Measurements from ENCODE around the gene NRXN2. TPM values are rescaled to one million over a fixed set of nuclear protein-coding genes. Genes with fewer than 3 reads are reported as not detected.
"Not testable (repeated sequence)": the region's sequence is repeated elsewhere in the genome, so short reads cannot be mapped to it uniquely, and the experiment has no call there.

Gene NRXN2
- total RNA-seq, 2 experiments from 2014 or later = 0.24 to 0.35 TPM

DNA sequence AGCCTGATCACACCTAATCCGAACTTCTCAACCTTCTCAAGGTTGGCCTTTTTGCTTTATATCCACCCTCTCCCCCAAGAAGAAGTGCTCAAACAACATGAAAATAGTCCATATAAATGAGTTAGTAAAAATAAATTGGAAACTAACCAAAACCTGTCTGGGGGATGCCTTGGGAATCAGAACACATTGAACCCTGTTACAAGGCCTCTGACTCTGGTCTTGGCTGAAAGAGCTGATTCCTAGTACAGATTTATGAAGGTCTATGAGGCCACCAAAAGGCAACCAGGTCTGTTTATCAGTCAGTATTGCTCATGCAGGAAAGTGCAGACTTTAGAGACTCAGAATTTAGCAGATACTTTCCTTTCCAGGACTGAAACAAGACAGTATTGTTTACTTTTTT, 49.7 kb downstream of the NRXN2 start:
- H3K9me3 Mint-ChIP-seq = no peaks in the 10 kb centered on the region
- no peaks in the 10 kb centered on the region for H3K36me3 Mint-ChIP-seq (ENCODE audit: low read depth)
- no peak overlapping the region for H3K4me3 Mint-ChIP-seq
- intact Hi-C loops (cut with micrococcal nuclease) = no loop called here
- no peak overlapping the region for H3K27ac Mint-ChIP-seq
- CTCF ChIA-PET = interaction anchor here (2.3 kb wide), 1 partner anchor 16 kb away, joined by 13 read pairs; no protein-coding TSS in a partner anchor
- DNase-seq = no peak
- H3K27me3 Mint-ChIP-seq (ENCODE audit: low read depth) = peaks cover 9% of the 10 kb centered on the region
- no peaks in the 10 kb centered on the region for H3K4me1 Mint-ChIP-seq (ENCODE audit: low read depth)

DNA sequence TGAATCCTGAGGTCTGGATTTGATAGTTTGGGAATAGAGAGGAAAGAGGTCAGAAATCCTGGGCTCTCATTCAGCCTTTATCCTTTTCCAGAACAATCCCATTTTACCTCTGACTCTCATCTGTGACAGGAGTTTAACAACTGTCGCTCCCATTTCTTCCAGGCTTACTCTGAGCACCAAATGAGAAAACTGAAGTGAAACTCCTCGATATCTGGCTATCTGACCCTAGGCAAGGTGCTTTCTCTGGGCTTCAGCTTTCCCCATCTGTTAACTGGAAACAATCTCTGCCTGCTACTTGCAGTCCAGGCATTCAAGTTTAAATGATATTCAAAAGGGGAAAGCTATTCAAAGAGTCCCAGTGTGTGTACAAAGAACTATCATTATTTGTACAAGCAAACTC, 50.1 kb downstream of the NRXN2 start:
- intact Hi-C loops (cut with micrococcal nuclease) = no loop called here
- Mint-ChIP-seq H3K27me3 (ENCODE audit: low read depth) (peaks cover 9% of the 10 kb centered on the region), H3K9me3 (no peaks in the 10 kb centered on the region), H3K36me3 (ENCODE audit: low read depth) (no peaks in the 10 kb centered on the region), H3K4me3 (no peak overlapping the region), H3K27ac (no peak overlapping the region), H3K4me1 (ENCODE audit: low read depth) (no peaks in the 10 kb centered on the region)
- CTCF ChIA-PET = interaction anchor here (2.3 kb wide), 1 partner anchor 16 kb away, joined by 13 read pairs; no protein-coding TSS in a partner anchor
- no peak for DNase-seq

DNA sequence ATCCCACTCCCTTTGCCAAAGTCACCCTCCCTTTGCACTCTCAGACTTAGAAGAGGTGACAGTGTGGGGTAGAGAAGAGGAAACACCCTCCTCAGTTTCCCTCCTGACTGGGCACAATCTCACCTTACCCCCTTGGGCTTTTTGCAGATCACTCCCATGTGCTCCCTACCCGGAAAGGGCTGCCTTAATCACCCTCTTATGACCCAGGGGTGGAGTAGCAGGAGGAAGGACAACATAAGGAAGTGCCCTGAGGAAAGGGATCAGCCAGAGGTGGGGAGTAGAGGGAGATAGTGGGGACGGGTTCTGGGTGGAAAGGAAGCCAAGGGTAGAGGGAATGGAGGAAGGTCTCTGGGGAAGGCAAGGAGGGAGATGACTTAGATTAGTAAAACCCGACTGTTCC, 52.0 kb downstream of the NRXN2 start:
- Mint-ChIP-seq H3K27ac (no peak overlapping the region), H3K4me1 (ENCODE audit: low read depth) (no peaks in the 10 kb centered on the region), H3K4me3 (no peak overlapping the region), H3K36me3 (ENCODE audit: low read depth) (no peaks in the 10 kb centered on the region), H3K9me3 (no peaks in the 10 kb centered on the region), H3K27me3 (ENCODE audit: low read depth) (peaks cover 9% of the 10 kb centered on the region)
- intact Hi-C loops (cut with micrococcal nuclease) = no loop called here
- DNase-seq = no peak
- CTCF ChIA-PET = no interaction called here

DNA sequence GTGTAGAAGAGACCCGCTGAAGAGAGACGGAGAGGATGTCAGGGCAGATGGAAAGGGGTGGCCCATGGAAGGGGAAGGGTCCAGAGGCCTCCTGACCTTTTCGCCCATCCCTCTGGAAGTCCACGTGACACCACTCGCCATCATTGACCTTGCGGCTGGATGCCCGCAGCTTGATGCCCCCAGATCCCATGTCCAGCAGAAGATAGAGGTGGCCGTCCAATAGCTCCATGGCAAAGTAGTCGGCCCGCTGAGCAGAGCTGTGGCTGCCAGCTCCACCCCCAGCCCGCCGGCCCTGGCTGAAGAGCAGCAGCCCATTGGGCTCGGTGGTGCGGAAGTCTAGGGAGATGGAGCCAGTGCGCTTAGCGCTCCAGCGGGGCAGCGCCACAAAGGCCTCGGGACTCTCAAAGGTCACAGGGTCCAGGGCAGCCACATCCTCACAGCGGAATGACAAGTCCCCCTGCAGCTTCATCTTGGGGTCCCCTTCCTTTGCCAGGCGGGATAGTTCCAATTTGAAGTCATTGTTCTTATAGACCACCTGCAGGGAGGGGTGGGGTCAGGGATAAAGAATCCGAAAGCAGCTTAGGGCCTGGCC, 55.7 kb downstream of the NRXN2 start:
- Mint-ChIP-seq H3K4me1 (ENCODE audit: low read depth) (no peaks in the 10 kb centered on the region), H3K36me3 (ENCODE audit: low read depth) (no peaks in the 10 kb centered on the region), H3K27ac (no peak overlapping the region), H3K4me3 (no peak overlapping the region), H3K9me3 (no peaks in the 10 kb centered on the region), H3K27me3 (ENCODE audit: low read depth) (peaks cover 5% of the 10 kb centered on the region)
- CTCF ChIA-PET = interaction anchor here (0.7 to 1.2 kb wide), 2 partner anchors 21 to 219 kb away, joined by 3 read pairs; no protein-coding TSS in a partner anchor
- intact Hi-C loops (cut with micrococcal nuclease) = no loop called here
- DNase-seq = no peak

DNA sequence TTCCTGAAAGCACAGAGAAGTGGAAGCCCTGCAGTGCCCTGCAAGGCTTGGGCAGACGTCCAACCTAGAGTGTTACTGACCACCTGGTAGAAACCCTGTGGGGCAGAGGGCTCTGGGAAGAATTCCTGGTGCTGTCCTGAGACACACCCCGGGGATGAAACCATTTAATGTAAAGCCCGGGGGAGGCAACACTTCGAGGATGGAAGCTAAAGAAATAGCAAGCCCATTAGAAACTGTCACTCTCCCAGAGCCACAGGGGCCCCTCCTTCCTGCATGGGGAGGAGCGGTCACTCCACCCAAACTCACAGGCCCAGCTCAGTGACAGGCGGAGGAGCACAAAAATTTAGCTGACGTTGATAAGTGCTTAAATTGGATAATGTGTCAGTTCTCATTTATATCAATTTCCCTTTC, 57.6 kb downstream of the NRXN2 start:
- no peak for DNase-seq
- no peak overlapping the region for H3K4me3 Mint-ChIP-seq
- H3K36me3 Mint-ChIP-seq (ENCODE audit: low read depth) = no peaks in the 10 kb centered on the region
- intact Hi-C loops (cut with micrococcal nuclease) = no loop called here
- H3K27me3 Mint-ChIP-seq (ENCODE audit: low read depth) = no peaks in the 10 kb centered on the region
- no peaks in the 10 kb centered on the region for H3K4me1 Mint-ChIP-seq (ENCODE audit: low read depth)
- no peak overlapping the region for H3K27ac Mint-ChIP-seq
- no peaks in the 10 kb centered on the region for H3K9me3 Mint-ChIP-seq
- CTCF ChIA-PET = interaction anchor here (1.6 kb wide), 1 partner anchor 216 kb away, joined by 4 read pairs; no protein-coding TSS in a partner anchor

DNA sequence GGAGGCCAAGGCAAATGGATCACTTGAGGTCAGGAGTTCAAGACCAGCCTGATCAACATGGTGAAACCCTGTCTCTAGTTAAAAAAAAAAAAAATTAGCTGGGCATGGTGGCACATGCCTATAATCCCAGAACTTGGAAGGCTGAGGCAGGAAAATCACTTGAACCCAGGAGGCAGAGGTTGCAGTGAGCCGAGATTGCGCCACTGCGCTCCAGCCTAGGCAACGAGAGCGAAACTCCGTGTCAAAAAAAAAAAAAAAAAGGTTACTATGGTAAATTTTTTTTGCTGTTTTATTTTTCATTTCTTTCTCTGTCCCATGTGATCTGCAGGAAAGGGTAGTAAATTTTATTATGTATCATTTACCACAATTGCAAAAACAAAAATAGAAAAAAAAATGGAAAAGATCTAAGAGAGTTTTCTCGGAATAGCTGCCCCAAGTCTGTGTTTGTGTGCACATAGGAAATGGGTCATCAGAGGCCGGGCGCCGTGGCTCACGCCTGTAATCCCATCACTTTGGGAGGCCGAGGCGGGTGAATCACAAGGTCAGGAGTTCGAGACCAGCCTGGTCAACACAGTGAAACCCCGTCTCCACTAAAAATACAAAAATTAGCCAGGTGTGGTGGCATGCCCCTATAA, 58.6 kb downstream of the NRXN2 start:
- H3K4me3 Mint-ChIP-seq; H3K36me3 Mint-ChIP-seq (ENCODE audit: low read depth); intact Hi-C loops (cut with micrococcal nuclease); H3K9me3 Mint-ChIP-seq; H3K27me3 Mint-ChIP-seq (ENCODE audit: low read depth); H3K4me1 Mint-ChIP-seq (ENCODE audit: low read depth); DNase-seq; H3K27ac Mint-ChIP-seq: not testable (repeated sequence)
- CTCF ChIA-PET = interaction anchor here (1.6 kb wide), 1 partner anchor 215 kb away, joined by 4 read pairs; no protein-coding TSS in a partner anchor

DNA sequence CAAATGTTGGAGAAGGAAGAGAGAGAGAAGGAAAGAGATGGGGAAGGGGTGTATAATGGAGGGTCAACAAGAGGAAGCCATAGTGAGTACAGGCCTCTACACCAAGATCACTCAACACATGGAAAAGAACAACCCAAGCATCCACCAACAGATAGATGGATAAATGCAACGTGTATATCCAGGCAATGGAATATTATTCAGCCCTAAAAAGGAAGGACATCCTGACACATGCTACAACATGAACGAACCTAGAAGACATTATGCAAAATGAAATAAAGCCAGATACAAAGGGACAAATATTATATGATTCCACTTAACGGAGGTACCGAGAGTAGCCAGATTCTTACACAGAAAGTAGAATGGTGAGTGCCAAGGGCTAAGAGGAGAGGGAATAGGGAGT, 59.3 kb downstream of the NRXN2 start:
- CTCF ChIA-PET = no interaction called here
- H3K4me3 Mint-ChIP-seq = no peak overlapping the region
- no peak overlapping the region for H3K27ac Mint-ChIP-seq
- intact Hi-C loops (cut with micrococcal nuclease) = no loop called here
- no peaks in the 10 kb centered on the region for H3K9me3 Mint-ChIP-seq
- H3K27me3 Mint-ChIP-seq (ENCODE audit: low read depth) = no peaks in the 10 kb centered on the region
- DNase-seq = no peak
- no peaks in the 10 kb centered on the region for H3K4me1 Mint-ChIP-seq (ENCODE audit: low read depth)
- H3K36me3 Mint-ChIP-seq (ENCODE audit: low read depth) = no peaks in the 10 kb centered on the region

DNA sequence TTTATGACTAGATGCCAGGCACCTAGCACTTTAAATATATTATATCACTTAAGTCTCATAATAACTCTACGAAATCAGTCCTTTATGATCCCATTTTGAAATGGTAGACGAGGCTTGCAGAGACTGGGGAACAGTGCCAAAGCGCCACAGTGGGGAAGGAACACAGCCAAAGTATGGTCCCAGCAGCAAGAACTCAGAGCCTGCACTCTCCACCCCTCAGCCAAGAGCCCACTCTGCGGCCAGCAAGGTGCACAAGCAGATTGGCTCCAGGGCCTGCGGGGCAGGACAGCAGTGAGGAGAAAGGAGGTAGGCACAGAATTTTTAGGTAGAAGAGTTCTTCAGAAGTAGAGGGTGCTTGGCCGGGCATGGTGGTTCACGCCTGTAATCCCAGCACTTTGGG, 61.4 kb downstream of the NRXN2 start:
- Mint-ChIP-seq H3K4me3 (no peak overlapping the region), H3K27me3 (ENCODE audit: low read depth) (no peaks in the 10 kb centered on the region), H3K27ac (no peak overlapping the region), H3K9me3 (no peaks in the 10 kb centered on the region), H3K36me3 (ENCODE audit: low read depth) (no peaks in the 10 kb centered on the region), H3K4me1 (ENCODE audit: low read depth) (no peaks in the 10 kb centered on the region)
- intact Hi-C loops (cut with micrococcal nuclease) = no loop called here
- no peak for DNase-seq
- CTCF ChIA-PET = interaction anchor here (0.6 to 1.0 kb wide), 2 partner anchors 82 to 212 kb away, joined by 4 read pairs; partner anchors contain the start of gene RASGRP2

DNA sequence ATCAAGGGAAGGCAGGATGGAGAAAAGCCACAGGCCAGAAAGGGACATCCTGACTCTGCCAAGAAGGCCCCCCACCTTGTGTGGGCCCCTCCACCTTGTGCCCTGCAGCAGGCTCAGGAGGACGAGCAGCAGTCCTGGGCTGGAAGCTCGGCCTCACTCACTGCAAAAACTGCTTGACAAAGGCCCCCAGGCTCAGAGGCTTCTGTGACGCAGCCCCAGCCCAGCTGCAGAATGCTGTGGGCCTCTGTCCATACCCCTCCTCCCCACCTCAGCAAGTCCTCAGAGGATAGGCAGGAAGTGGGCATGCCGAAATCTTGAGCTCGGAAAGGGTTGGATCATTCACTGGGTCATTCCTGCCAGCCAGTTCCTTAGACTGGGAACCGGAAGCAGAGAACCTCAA, 61.9 kb downstream of the NRXN2 start:
- no peaks in the 10 kb centered on the region for H3K27me3 Mint-ChIP-seq (ENCODE audit: low read depth)
- H3K4me1 Mint-ChIP-seq (ENCODE audit: low read depth) = no peaks in the 10 kb centered on the region
- H3K9me3 Mint-ChIP-seq = no peaks in the 10 kb centered on the region
- no peaks in the 10 kb centered on the region for H3K36me3 Mint-ChIP-seq (ENCODE audit: low read depth)
- intact Hi-C loops (cut with micrococcal nuclease) = no loop called here
- CTCF ChIA-PET = interaction anchor here (0.6 to 1.0 kb wide), 2 partner anchors 83 to 212 kb away, joined by 4 read pairs; partner anchors contain the start of gene RASGRP2
- no peak overlapping the region for H3K4me3 Mint-ChIP-seq
- DNase-seq = no peak
- H3K27ac Mint-ChIP-seq = no peak overlapping the region

DNA sequence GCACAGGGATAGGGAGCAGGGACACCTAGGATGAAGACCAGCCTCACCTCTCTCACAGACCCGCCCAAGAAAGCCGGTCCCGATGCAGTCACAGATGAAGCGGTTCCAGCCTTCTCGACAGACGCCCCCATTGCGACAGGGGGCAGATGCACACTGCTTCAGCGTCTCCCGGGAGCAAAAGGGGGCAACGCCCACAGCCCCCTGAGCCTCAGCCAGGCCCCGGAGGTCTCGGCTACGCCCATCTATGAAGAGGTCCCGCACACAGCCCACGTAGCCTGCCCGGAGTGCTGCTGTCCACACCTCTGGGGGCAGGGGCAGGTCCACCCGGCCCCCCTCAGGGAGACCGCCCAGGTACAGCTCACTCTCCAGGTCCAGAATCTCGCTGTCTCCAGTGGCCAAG, 62.3 kb downstream of the NRXN2 start:
- Mint-ChIP-seq H3K4me1 (ENCODE audit: low read depth) (no peaks in the 10 kb centered on the region), H3K27ac (no peak overlapping the region), H3K4me3 (no peak overlapping the region), H3K9me3 (no peaks in the 10 kb centered on the region), H3K27me3 (ENCODE audit: low read depth) (no peaks in the 10 kb centered on the region), H3K36me3 (ENCODE audit: low read depth) (no peaks in the 10 kb centered on the region)
- DNase-seq = no peak
- CTCF ChIA-PET = interaction anchor here (1.1 kb wide), 1 partner anchor 343 kb away, joined by 3 read pairs; the partner anchor contains the start of gene PRDX5
- intact Hi-C loops (cut with micrococcal nuclease) = no loop called here

DNA sequence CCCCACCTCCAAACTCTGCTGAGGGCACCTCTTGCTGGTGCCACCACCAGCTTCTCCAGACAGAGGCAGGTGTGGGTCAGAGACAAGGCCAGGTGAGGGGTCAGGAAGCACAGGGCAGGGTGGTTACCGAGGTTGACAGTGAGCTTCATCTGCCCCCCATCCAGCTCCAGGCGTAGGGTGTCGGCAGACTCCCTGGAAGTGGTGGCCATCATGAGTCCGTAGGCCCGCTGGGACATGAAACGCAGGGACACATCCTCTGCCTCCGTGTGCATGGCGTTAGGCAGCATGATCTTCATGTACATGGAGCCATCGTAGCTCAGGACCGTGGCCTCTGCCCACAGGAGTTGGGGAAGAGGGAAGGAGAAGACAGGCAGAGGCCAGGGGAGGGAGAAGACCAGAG, 62.8 kb downstream of the NRXN2 start:
- Mint-ChIP-seq H3K27me3 (ENCODE audit: low read depth) (no peaks in the 10 kb centered on the region), H3K4me3 (no peak overlapping the region), H3K36me3 (ENCODE audit: low read depth) (no peaks in the 10 kb centered on the region), H3K4me1 (ENCODE audit: low read depth) (no peaks in the 10 kb centered on the region), H3K27ac (no peak overlapping the region), H3K9me3 (no peaks in the 10 kb centered on the region)
- CTCF ChIA-PET = interaction anchor here (1.1 kb wide), 1 partner anchor 343 kb away, joined by 3 read pairs; the partner anchor contains the start of gene PRDX5
- DNase-seq = no peak
- intact Hi-C loops (cut with micrococcal nuclease) = no loop called here

DNA sequence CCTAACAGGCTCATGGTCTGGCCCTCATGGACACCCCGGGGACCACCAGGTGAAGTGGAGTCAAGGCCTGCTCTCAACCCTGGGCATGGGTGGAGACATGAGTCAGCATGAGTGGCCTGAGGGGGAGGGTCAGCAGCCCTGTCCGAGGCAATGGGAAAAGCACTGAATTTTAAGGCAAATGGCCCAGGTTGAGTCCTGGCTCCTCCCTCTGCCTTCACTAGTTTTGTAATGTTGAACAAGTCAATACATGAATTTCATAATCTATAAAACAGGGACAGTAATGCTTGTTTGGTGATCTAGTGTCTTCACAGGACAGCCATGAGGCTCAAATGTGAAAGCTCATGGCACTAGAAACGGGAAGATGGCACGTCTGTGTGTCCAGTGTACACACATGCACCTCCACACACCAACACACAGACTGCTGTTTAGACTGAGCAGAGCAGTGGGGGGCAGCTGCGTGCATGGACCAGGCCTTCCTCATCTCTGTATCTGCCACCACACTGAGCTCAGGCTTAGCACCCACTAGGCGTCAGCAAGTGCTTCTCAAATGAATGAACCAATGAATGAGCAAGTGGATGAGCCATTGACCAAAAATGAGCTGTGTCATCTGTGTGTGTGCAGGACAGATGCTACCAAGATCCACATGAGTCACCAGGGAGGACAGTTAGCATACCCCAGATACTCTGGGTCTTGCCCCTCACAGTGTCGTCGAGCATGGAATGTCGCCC, 63.4 kb downstream of the NRXN2 start:
- H3K4me1 Mint-ChIP-seq (ENCODE audit: low read depth) = no peaks in the 10 kb centered on the region
- H3K9me3 Mint-ChIP-seq = no peaks in the 10 kb centered on the region
- no peak overlapping the region for H3K4me3 Mint-ChIP-seq
- no peak overlapping the region for H3K27ac Mint-ChIP-seq
- intact Hi-C loops (cut with micrococcal nuclease) = no loop called here
- no peaks in the 10 kb centered on the region for H3K36me3 Mint-ChIP-seq (ENCODE audit: low read depth)
- CTCF ChIA-PET = interaction anchor here (0.7 to 1.1 kb wide), 2 partner anchors 14 to 342 kb away, joined by 3 read pairs; partner anchors contain the start of gene PRDX5
- no peaks in the 10 kb centered on the region for H3K27me3 Mint-ChIP-seq (ENCODE audit: low read depth)
- DNase-seq = no peak
